Neural cell (in vitro differentiated cells): Measurements from ENCODE around the gene PEF1.

ENCODE experiments used
- EZH2 ChIP-seq: fragments of 200-600, 300-800 bp; shearing (Covaris generic), sonication (generic); IDR thresholded peaks from 2 replicates; pipeline ENCODE4 v1.6.1; 2014; ENCODE audit warnings: antibody characterized with exemption, low read length, borderline replicate concordance, mild to moderate bottlenecking; ENCODE audit not compliant: insufficient read depth, poor library complexity, severe bottlenecking
- SMC3 ChIP-seq: fragments of 450-650 bp; conservative IDR thresholded peaks from 2 replicates; pipeline ENCODE4 v1.6.1; 2014; ENCODE audit warnings: antibody characterized with exemption, mild to moderate bottlenecking, moderate library complexity; ENCODE audit not compliant: poor library complexity
- TAF1 ChIP-seq: IDR thresholded peaks from 2 replicates; pipeline ENCODE4 v1.6.1; 2012; ENCODE audit warnings: low read depth
- TF ChIP-seq, protein P1 (sequence below): fragments of 450-650 bp; IDR thresholded peaks from 2 replicates; pipeline ENCODE4 v1.5.1; 2014; ENCODE audit warnings: antibody characterized with exemption, mild to moderate bottlenecking, moderate library complexity; ENCODE audit not compliant: poor library complexity, severe bottlenecking

DNA sequence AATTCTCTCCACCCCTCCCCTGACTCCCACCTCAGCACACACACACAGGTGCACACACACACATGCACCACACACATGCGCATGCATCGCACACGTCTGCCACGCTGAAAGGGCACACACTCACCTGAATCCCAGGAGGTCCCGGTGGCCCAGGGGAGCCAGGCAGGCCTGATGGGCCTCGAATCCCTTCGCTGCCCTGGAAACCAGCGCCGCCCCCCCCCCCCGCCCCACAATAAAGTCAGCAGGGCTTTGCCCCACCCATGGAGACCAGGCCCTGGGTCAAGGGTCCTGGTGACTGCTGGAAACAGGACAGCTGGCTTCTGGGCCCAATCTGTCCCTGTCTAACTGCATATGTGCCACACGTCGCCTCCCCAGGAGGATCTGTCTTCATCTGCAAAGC lies 17.8 kb upstream of the PEF1 start:
- TF ChIP-seq, protein P1, sequence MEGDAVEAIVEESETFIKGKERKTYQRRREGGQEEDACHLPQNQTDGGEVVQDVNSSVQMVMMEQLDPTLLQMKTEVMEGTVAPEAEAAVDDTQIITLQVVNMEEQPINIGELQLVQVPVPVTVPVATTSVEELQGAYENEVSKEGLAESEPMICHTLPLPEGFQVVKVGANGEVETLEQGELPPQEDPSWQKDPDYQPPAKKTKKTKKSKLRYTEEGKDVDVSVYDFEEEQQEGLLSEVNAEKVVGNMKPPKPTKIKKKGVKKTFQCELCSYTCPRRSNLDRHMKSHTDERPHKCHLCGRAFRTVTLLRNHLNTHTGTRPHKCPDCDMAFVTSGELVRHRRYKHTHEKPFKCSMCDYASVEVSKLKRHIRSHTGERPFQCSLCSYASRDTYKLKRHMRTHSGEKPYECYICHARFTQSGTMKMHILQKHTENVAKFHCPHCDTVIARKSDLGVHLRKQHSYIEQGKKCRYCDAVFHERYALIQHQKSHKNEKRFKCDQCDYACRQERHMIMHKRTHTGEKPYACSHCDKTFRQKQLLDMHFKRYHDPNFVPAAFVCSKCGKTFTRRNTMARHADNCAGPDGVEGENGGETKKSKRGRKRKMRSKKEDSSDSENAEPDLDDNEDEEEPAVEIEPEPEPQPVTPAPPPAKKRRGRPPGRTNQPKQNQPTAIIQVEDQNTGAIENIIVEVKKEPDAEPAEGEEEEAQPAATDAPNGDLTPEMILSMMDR, result no peak
- TF ChIP-seq SMC3 (no peak), EZH2 (no peak), TAF1 (no peak)
